Sigmoid colon (tissue), 7 donors: ENCODE results near the gene CREB3L2. TPM values are rescaled to one million over a fixed set of nuclear protein-coding genes. Genes with fewer than 3 reads are reported as not detected.

Experiments used
- DNase-seq: peaks from one replicate; pipeline ENCODE4 v3.0.0-alpha.2; 2019
- H3K27ac ChIP-seq, 4 donors: fragments of 200-600 bp; sonication (generic); one replicate each; pipeline ENCODE4 v1.5.1; 2016 to 2019; ENCODE audit warnings: mild to moderate bottlenecking in 1 of 4
- H3K27me3 ChIP-seq, 3 donors: fragments of 200-600 bp; sonication (generic); one replicate each; pipeline ENCODE4 v1.5.1; 2019; ENCODE audit warnings: mild to moderate bottlenecking in 1 of 3
- H3K36me3 ChIP-seq, 4 donors: fragments of 200-600 bp; sonication (generic); one replicate each; pipeline ENCODE4 v1.5.1; 2016 to 2019
- H3K4me1 ChIP-seq, 4 donors: fragments of 200-600 bp; sonication (generic); one replicate each; pipeline ENCODE4 v1.5.1; 2017 to 2019
- H3K4me3 ChIP-seq, 4 donors: fragments of 200-600 bp; sonication (generic); one replicate each; pipeline ENCODE4 v1.5.1; 2017 to 2019; ENCODE audit warnings: mild to moderate bottlenecking in 2 of 4, moderate library complexity in 1 of 4
- H3K9me3 ChIP-seq, 4 donors: fragments of 200-600 bp in 3 of 4; sonication (generic) in 3 of 4; one replicate each; pipeline versions ENCODE4 v1.5.1 to v1.6.1; 2013 to 2019
- EP300 ChIP-seq, 4 donors: sonication (generic); formaldehyde crosslinking; IDR thresholded peaks; one replicate each; pipeline ENCODE4 v1.6.1; 2017; ENCODE audit warnings: antibody characterized with exemption in 4 of 4
- POLR2A ChIP-seq, 2 donors: fragments of 450-650 bp; IDR thresholded peaks; one replicate each; pipeline ENCODE4 v1.6.1; 2016; ENCODE audit warnings: antibody characterized with exemption in 2 of 2, mild to moderate bottlenecking in 2 of 2, moderate library complexity in 2 of 2
- POLR2AphosphoS5 ChIP-seq, 4 donors: sonication (generic); formaldehyde crosslinking; IDR thresholded peaks; one replicate each; pipeline ENCODE4 v1.6.1; 2017; ENCODE audit warnings: antibody characterized with exemption in 4 of 4
- WGBS, 2 donors: extraction: QIAGEN DNeasy Blood & Tissue Kit; methylation state at CpG; one replicate each; pipeline ENCODE4 v1.1.7; 2013; 5-methylcytosine and 5-hydroxymethylcytosine counted together
- intact Hi-C: fragments of 100-400 bp; cut with DNase I; formaldehyde crosslinking; loops from one replicate; pipeline ENCODE4 v1.15.1; 2023
- polyA plus RNA-seq, 3 donors: library from polyadenylated mRNA; stranded (reverse); fragments of 200-250 nt; gene quantifications; one replicate each; pipeline ENCODE4 v1.2.3, GENCODE V29; 2013
- total RNA-seq, 4 donors: library from RNA; depleted of rRNA; stranded (reverse); fragments of >200 nt; gene quantifications; one replicate each; pipeline ENCODE4 v1.1.0, GENCODE V29; 2016
- TF ChIP-seq, protein P1 (sequence below), 4 experiments: fragments of 450-650 bp in 3 of 4; fragments of 200-600 bp in 1 of 4; IDR thresholded peaks; one replicate each; pipeline ENCODE4 v1.5.1; 2016 to 2019; ENCODE audit warnings: antibody characterized with exemption in 4 of 4, mild to moderate bottlenecking in 3 of 4, moderate library complexity in 2 of 4
- donor health status: healthy with polysubstance abuse.
- donor health status: Bipolar disorder and iron deficiency.
- donor health status: healthy.

The CREB3L2 gene
- total and polyA plus RNA-seq, 7 donors: 3.0 to 41.3 (median 26.0) TPM

DNA sequence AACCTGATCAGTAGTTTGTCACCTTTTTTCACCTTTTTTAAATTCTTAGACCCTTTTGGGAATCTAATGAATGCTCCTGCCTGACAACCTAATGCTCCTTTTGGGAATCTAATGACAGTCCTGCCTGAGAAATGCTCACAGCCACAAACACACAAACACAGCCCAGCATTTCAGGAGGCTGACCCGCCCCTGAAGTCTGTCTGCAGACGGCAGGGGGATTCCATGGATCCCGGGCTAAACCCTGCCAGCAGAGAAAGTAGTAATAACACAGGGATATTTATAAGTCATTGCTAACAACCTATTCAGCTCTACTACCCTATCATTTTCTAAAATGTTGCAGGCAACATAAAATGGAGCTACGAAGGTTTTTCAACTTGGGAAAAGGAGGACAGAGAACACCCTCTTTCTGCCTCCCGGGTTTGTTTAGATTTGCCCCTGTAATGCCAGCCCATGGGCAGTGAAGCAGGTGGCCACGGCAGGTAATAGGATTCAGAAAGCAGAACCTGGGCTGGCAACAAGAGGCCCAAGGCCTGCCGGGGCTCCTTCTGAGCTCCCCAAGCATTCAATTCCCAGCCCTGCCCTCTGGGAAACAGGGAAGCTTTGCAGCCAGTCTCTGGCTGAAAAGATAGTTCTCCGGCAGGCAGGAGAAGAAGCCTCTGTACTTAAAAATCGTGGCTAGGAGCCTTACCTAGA lies 65.2 kb downstream of the CREB3L2 start:
- TF ChIP-seq POLR2AphosphoS5 (IDR thresholded peaks at IDR 0.05): no peak
- TF ChIP-seq POLR2A (IDR thresholded peaks at IDR 0.05): no peak
- TF ChIP-seq, protein P1, sequence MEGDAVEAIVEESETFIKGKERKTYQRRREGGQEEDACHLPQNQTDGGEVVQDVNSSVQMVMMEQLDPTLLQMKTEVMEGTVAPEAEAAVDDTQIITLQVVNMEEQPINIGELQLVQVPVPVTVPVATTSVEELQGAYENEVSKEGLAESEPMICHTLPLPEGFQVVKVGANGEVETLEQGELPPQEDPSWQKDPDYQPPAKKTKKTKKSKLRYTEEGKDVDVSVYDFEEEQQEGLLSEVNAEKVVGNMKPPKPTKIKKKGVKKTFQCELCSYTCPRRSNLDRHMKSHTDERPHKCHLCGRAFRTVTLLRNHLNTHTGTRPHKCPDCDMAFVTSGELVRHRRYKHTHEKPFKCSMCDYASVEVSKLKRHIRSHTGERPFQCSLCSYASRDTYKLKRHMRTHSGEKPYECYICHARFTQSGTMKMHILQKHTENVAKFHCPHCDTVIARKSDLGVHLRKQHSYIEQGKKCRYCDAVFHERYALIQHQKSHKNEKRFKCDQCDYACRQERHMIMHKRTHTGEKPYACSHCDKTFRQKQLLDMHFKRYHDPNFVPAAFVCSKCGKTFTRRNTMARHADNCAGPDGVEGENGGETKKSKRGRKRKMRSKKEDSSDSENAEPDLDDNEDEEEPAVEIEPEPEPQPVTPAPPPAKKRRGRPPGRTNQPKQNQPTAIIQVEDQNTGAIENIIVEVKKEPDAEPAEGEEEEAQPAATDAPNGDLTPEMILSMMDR (IDR thresholded peaks at IDR 0.05): no peak
- no peak for TF ChIP-seq EP300 (IDR thresholded peaks at IDR 0.05)
- no peaks in the 10 kb centered on the region for H3K27me3 ChIP-seq
- peaks cover 0 to 88% (median 80%) of the 10 kb centered on the region in 4 donors for H3K4me1 ChIP-seq
- WGBS, 2 donors: 77 to 82% methylated on average over 9 of the region's 9 CpGs
- no peak for DNase-seq
- H3K36me3 ChIP-seq: no peaks in the 10 kb centered on the region
- intact Hi-C loops: no loop called here
- H3K4me3 ChIP-seq: no peak overlapping the region
- H3K27ac ChIP-seq: peak overlapping the region; percentile 62 to 78 (median 72)
- H3K9me3 ChIP-seq: no peaks in the 10 kb centered on the region

DNA sequence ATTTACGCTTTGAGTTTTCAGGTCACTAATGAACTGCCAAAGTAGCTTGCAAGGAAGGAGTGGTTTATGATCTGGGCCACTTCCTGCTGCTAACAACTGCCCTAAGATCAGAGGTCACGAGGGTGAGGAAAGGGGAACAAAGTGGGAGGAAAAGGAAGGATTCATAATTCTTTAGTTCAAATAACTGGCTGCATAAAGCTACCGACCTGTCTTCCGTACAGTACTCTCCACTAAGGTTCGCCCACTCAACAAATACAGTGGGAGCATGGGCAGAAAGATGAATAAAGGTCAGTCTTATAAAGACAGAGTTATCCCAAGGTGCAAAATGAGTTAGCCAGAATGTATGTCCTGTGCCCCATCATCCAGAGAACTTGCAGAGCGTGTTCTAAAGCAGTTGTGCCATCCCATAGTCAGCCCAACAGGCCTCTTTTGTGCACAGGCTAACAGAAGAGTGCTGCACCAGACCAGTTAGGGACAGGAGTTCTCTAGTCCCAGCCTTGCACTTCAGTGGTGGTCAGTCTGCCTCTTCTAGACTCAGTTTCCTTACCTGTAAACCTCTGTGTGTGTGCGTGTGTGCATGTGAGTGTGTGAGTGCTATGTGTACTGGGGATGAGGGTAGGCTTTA lies 65.9 kb downstream of the CREB3L2 start:
- DNase-seq: no peak
- peaks cover 0 to 87% (median 76%) of the 10 kb centered on the region in 4 donors for H3K4me1 ChIP-seq
- H3K36me3 ChIP-seq: no peaks in the 10 kb centered on the region
- H3K9me3 ChIP-seq: no peaks in the 10 kb centered on the region
- no peak overlapping the region for H3K4me3 ChIP-seq
- WGBS, 2 donors: 50 to 55% methylated on average over 7 of the region's 7 CpGs
- H3K27ac ChIP-seq: peak overlapping the region; percentile 62 to 78 (median 72)
- intact Hi-C loops: no loop called here
- TF ChIP-seq, protein P1 (IDR thresholded peaks at IDR 0.05): no peak
- peak in 1 of 4 donors; percentile 16 for TF ChIP-seq POLR2AphosphoS5 (IDR thresholded peaks at IDR 0.05)
- H3K27me3 ChIP-seq: no peaks in the 10 kb centered on the region

- Histone ChIP-seq H3K27me3 (no peaks in the 10 kb centered on the region), H3K9me3 (no peaks in the 10 kb centered on the region), H3K36me3 (no peaks in the 10 kb centered on the region), H3K27ac (peak overlapping the region in 3 of 4 donors; percentile 39 to 78 (median 77)), H3K4me3 (peak overlapping the region in 2 of 4 donors; percentile 3 to 14), H3K4me1 (peaks cover 0 to 87% (median 76%) of the 10 kb centered on the region in 4 donors)
- no peak for DNase-seq
- WGBS, 2 donors: 24 to 30% methylated on average over 8 of the region's 8 CpGs
- intact Hi-C loops: no loop called here
- TF ChIP-seq POLR2AphosphoS5 (IDR thresholded peaks at IDR 0.05) (no peak), POLR2A (IDR thresholded peaks at IDR 0.05) (no peak)
These were observed 66.7 kb downstream of the CREB3L2 start for GRCh38 chr7:137934941-137935883.

DNA sequence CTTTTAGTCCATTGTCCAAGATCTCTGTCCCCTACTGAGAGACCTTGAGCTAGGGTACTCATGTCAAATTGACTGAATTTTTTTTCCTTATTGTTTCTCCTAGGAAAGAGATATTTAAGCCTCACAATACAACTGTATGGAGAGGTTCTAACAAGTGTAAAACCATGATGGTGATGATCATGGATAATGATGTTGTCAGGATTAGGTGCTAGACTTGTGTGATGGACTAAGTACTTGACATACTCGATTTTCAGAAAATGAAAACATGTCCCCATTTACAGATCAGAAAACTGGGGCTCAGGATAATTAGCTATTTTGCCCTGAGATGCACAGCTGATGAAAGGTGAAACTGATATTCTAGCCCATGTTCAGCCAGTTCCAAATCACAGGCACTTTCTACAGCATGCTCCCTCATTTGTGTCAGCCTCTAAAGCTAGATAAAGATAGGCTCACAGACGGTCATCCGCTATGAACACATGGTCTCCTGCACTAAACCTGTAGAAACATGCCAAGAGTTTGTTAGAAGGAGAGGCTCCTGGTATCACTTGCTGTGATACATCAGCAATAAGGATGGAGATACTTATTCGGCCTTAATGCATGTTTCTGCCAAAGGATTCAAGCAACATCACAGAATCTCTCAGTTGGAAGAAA lies 67.6 kb downstream of the CREB3L2 start:
- no peak for DNase-seq
- peak overlapping the region in 1 of 4 donors; percentile 3 for H3K4me3 ChIP-seq

More for the DNA sequence above, 67.6 kb downstream of the CREB3L2 start:
- intact Hi-C loops: no loop called here
- Histone ChIP-seq H3K9me3 (no peaks in the 10 kb centered on the region), H3K27ac (peak overlapping the region; percentile 39 to 78 (median 74)), H3K36me3 (no peaks in the 10 kb centered on the region), H3K4me1 (peaks cover 0 to 82% (median 69%) of the 10 kb centered on the region in 4 donors), H3K27me3 (no peaks in the 10 kb centered on the region)
- 85% methylated on average over 4 of the region's 4 CpGs for WGBS, 2 donors
- TF ChIP-seq POLR2A (IDR thresholded peaks at IDR 0.05) (no peak), POLR2AphosphoS5 (IDR thresholded peaks at IDR 0.05) (no peak), EP300 (IDR thresholded peaks at IDR 0.05) (no peak)
- TF ChIP-seq, protein P1 (IDR thresholded peaks at IDR 0.05): no peak
